ENCODE data around the gene AKAP7. TPM values are rescaled to one million over a fixed set of nuclear protein-coding genes. Genes with fewer than 3 reads are reported as not detected.

Gene AKAP7
- total RNA-seq, 2 donors from 2014 or later, result 10.2 to 11.6 TPM

DNA sequence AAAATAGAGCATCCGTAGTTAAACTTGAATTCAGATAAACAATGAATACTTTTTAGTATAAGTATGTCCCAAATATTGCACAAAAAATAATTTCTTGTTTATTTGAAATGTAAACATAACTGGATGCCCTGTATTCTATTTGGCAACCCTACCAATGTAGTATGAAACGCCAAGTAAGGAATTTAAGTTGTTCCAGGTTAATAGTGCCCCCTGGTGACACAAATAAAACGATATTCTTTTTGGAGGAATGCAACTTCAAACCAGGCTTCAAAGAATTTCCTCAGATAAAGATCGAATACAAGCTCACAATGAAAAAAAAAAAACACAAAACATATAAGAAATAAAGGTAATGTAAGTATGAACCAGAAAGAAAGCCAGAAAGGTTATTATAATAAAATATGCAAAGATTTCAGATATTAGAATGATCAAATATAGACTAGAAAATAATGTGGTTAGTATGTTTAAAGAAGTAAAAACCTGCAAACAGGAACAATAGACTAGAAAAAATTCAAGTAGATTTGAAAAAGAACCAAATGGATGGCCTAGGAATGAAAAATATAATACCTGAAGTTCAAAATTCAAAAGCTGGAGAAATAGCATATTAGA is 18.4 kb upstream of the AKAP7 start:
- Histone ChIP-seq H3K27ac (no peak overlapping the region), H3K9me3 (no peaks in the 10 kb centered on the region), H3K4me1 (no peaks in the 10 kb centered on the region), H3K36me3 (no peaks in the 10 kb centered on the region), H3K27me3 (no peaks in the 10 kb centered on the region), H3K4me3 (no peak overlapping the region)
- TF ChIP-seq, protein P1, sequence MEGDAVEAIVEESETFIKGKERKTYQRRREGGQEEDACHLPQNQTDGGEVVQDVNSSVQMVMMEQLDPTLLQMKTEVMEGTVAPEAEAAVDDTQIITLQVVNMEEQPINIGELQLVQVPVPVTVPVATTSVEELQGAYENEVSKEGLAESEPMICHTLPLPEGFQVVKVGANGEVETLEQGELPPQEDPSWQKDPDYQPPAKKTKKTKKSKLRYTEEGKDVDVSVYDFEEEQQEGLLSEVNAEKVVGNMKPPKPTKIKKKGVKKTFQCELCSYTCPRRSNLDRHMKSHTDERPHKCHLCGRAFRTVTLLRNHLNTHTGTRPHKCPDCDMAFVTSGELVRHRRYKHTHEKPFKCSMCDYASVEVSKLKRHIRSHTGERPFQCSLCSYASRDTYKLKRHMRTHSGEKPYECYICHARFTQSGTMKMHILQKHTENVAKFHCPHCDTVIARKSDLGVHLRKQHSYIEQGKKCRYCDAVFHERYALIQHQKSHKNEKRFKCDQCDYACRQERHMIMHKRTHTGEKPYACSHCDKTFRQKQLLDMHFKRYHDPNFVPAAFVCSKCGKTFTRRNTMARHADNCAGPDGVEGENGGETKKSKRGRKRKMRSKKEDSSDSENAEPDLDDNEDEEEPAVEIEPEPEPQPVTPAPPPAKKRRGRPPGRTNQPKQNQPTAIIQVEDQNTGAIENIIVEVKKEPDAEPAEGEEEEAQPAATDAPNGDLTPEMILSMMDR (IDR thresholded peaks at IDR 0.05), result peak in 1 of 2 donors; percentile 61
- DNase-seq (ENCODE audit: low spot score), result no peak

DNA sequence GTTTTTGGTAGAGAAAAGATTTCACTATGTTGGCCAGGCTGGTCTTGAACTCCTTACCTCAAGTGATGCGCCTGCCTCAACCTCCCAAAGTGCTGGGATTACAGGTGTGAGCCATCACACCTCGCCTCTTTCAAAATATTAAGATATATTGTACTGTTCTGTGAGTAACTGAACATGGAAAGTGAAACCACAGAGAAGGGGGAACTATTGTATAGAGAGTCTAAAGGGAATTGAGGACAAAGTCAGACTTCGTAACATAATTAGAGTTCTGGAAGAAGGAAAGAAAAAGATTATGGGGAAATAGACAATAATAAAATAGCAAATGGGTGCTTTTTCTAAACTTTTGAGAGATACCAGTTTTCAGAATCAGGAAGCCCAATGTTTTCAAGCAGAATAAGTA is 17.4 kb upstream of the AKAP7 start:
- Histone ChIP-seq H3K27me3 (no peaks in the 10 kb centered on the region), H3K4me1 (no peaks in the 10 kb centered on the region), H3K4me3 (no peak overlapping the region), H3K36me3 (no peaks in the 10 kb centered on the region), H3K27ac (no peak overlapping the region), H3K9me3 (no peaks in the 10 kb centered on the region)
- DNase-seq (ENCODE audit: low spot score), result no peak
- TF ChIP-seq, protein P1 (IDR thresholded peaks at IDR 0.05), result no peak

DNA sequence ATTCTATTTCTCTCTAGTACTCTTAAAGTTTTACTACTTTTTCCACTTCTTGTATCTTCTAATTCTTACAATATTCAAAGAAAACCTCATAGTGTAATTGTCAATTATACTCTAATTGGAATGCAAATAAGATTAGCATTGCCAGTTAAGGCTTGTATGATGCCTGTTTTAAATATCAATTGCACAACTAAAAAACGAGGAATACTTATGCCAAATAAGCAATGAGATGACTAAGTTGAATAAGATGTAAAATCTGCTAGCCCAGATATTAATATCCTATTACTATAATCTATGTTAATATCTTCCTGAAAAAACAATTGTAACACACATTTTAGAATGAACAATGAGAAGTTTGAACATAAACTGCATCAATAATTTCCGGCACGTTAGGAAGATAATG is 13.3 kb upstream of the AKAP7 start:
- no peak for DNase-seq (ENCODE audit: low spot score)
- Histone ChIP-seq H3K27ac (no peak overlapping the region), H3K36me3 (no peaks in the 10 kb centered on the region), H3K4me1 (no peaks in the 10 kb centered on the region), H3K4me3 (no peak overlapping the region), H3K27me3 (no peaks in the 10 kb centered on the region), H3K9me3 (no peaks in the 10 kb centered on the region)
- TF ChIP-seq, protein P1 (IDR thresholded peaks at IDR 0.05), result no peak

DNA sequence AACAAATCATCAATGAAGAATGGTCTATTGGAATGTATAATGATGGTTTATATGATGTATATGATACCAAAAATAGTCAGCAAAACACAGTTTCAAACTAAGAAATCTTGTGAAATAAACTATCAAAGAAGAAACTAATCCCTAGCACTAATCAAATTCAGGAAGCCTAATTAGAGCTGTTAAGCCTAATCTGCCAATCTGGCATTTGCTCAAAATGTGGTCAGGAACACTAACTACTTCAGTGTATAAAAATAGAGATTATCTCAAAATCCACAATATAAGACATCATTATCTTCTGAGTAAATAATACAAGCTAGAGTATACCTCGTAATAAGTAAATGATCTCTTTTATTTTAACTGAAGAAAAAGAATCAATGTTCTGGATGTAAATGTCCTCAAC is 12.8 kb upstream of the AKAP7 start:
- H3K36me3 ChIP-seq, result no peaks in the 10 kb centered on the region
- H3K27me3 ChIP-seq, result no peaks in the 10 kb centered on the region
- no peaks in the 10 kb centered on the region for H3K9me3 ChIP-seq
- H3K4me1 ChIP-seq, result no peaks in the 10 kb centered on the region
- no peak for DNase-seq (ENCODE audit: low spot score)
- TF ChIP-seq, protein P1 (IDR thresholded peaks at IDR 0.05), result no peak
- no peak overlapping the region for H3K27ac ChIP-seq
- no peak overlapping the region for H3K4me3 ChIP-seq

DNA sequence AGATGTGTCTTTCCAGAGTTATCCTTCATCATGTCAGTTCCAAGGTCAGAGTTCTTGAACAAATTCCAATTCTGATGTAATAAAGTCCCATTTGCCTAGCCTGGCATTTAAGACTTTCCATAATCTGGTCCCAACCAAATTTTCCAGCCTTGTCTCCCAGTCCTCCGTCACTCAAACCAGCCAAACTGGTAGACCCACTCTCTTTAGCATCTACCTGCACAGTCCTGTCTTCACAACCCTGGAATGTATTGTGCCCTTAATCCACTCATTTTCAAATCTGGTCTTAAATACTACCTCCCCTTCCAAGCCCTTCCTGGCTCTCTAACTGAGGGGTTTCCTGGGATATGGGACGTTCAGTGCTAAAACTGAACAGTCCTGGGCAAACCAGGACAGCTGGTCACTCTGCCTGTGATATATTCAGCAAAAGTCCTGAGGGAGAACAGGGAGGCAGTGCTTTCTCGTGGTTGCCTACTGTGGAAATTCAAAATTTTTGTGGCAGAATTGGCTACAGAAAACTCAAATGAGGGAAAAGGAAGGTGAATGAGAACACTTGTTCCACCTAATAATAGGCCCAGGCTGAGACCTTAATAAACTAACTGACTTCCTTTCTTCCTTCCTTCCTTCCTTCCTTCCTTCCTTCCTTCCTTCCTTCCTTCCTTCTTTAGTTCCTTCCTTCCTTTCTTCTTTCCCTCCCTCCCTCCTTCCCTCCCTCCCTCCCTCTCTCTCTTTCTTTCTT is 10.8 kb upstream of the AKAP7 start:
- no peaks in the 10 kb centered on the region for H3K27me3 ChIP-seq
- H3K36me3 ChIP-seq, result no peaks in the 10 kb centered on the region
- no peak for DNase-seq (ENCODE audit: low spot score)
- no peaks in the 10 kb centered on the region for H3K4me1 ChIP-seq
- no peak overlapping the region for H3K27ac ChIP-seq
- H3K4me3 ChIP-seq, result no peak overlapping the region
- TF ChIP-seq, protein P1 (IDR thresholded peaks at IDR 0.05), result no peak
- H3K9me3 ChIP-seq, result no peaks in the 10 kb centered on the region

Measured in right atrium auricular region (tissue), 2 donors.